Esophagus muscularis mucosa (tissue), 4 donors: ENCODE measurements around the gene ASMT. TPM values are rescaled to one million over a fixed set of nuclear protein-coding genes. Genes with fewer than 3 reads are reported as not detected.

Experiments used
- DNase-seq: peaks from one replicate; pipeline ENCODE4 v3.0.0-alpha.2; 2017; ENCODE audit errors: extremely low spot score
- H3K27ac ChIP-seq, 4 donors: fragments of 200-600 bp; sonication (generic); replicated peaks in 1 of 4; 1 replicate in 3 of 4; 2 replicates in 1 of 4; pipeline ENCODE4 v1.5.1; 2016 to 2019; ENCODE audit warnings: mild to moderate bottlenecking in 1 of 4
- H3K27me3 ChIP-seq, 4 donors: fragments of 200-600 bp; sonication (generic); one replicate each; pipeline versions ENCODE4 v1.5.1 to v1.6.0; 2016 to 2019
- H3K36me3 ChIP-seq, 4 donors: fragments of 200-600 bp; sonication (generic); one replicate each; pipeline ENCODE4 v1.5.1; 2016 to 2019
- H3K4me1 ChIP-seq, 4 donors: fragments of 200-600 bp; sonication (generic); one replicate each; pipeline ENCODE4 v1.5.1; 2016 to 2019
- H3K4me3 ChIP-seq, 4 donors: fragments of 200-600 bp; sonication (generic); 1 replicate in 2 of 4; 2 replicates in 2 of 4; pipeline ENCODE4 v1.5.1; 2016 to 2019; ENCODE audit warnings: mild to moderate bottlenecking in 4 of 4, moderate library complexity in 1 of 4
- H3K9me3 ChIP-seq, 4 donors: fragments of 200-600 bp; sonication (generic); 1 replicate in 3 of 4; 2 replicates in 1 of 4; pipeline ENCODE4 v1.5.1; 2016 to 2019
- CTCF ChIP-seq, 3 experiments: fragments of 200-600 bp in 2 of 3; fragments of 450-650 bp in 1 of 3; sonication (generic) in 2 of 3; IDR thresholded peaks; one replicate each; pipeline ENCODE4 v1.5.1; 2017 to 2019; ENCODE audit warnings: antibody characterized with exemption in 3 of 3, mild to moderate bottlenecking in 2 of 3, moderate library complexity in 1 of 3
- EP300 ChIP-seq: sonication (generic); formaldehyde crosslinking; IDR thresholded peaks from one replicate; pipeline ENCODE4 v1.6.1; 2017; ENCODE audit warnings: antibody characterized with exemption
- POLR2A ChIP-seq: fragments of 450-650 bp; IDR thresholded peaks from one replicate; pipeline ENCODE4 v1.6.1; 2017; ENCODE audit warnings: antibody characterized with exemption, moderate library complexity, mild to moderate bottlenecking, low read depth
- POLR2AphosphoS5 ChIP-seq, 2 donors: sonication (generic); formaldehyde crosslinking; IDR thresholded peaks; one replicate each; pipeline ENCODE4 v1.6.1; 2017; ENCODE audit warnings: antibody characterized with exemption in 2 of 2
- WGBS: methylation state at CpG from one replicate; pipeline ENCODE4 v1.1.5; 2018; 5-methylcytosine and 5-hydroxymethylcytosine counted together
- intact Hi-C: fragments of 100-400 bp; cut with DNase I; formaldehyde crosslinking; loops from one replicate; pipeline ENCODE4 v1.15.1; 2023
- total RNA-seq, 4 donors: library from RNA; depleted of rRNA; stranded (reverse); fragments of >200 nt; gene quantifications; one replicate each; pipeline versions ENCODE4 v1.1.0 to v1.2.1, GENCODE V29; 2016

ASMT gene
- total RNA-seq, 4 donors from 2014 or later, result 0.32 TPM; not detected in 3

- Histone ChIP-seq H3K4me3 (no peak overlapping the region), H3K36me3 (no peaks in the 10 kb centered on the region), H3K27me3 (peaks cover 0 to 4% (median 0%) of the 10 kb centered on the region in 4 donors), H3K27ac (no peak overlapping the region), H3K4me1 (no peaks in the 10 kb centered on the region), H3K9me3 (no peaks in the 10 kb centered on the region)
- peak; percentile 75 for DNase-seq
- intact Hi-C loops, result loop anchor here (5.0 kb wide), 1 partner anchor 121 kb away; no protein-coding TSS in a partner anchor
- no peak for TF ChIP-seq POLR2AphosphoS5 (IDR thresholded peaks at IDR 0.05)
- no peak for TF ChIP-seq POLR2A
- TF ChIP-seq EP300, result no peak
- no peak for TF ChIP-seq CTCF (IDR thresholded peaks at IDR 0.05)
- 67% methylated on average over 6 of the region's 6 CpGs for WGBS
Measured at GRCh38 chrX:1578511-1579173, 36.2 kb upstream of the ASMT start.

- intact Hi-C loops, result no loop called here
- H3K4me3 ChIP-seq, result no peak overlapping the region
- H3K27ac ChIP-seq, result no peak overlapping the region
- no peaks in the 10 kb centered on the region for H3K36me3 ChIP-seq
- TF ChIP-seq POLR2A, result no peak
- TF ChIP-seq EP300, result no peak
- no peak for TF ChIP-seq POLR2AphosphoS5 (IDR thresholded peaks at IDR 0.05)
- TF ChIP-seq CTCF (IDR thresholded peaks at IDR 0.05), result peak; percentile 63 to 87 (median 68)
- H3K4me1 ChIP-seq, result no peaks in the 10 kb centered on the region
- H3K27me3 ChIP-seq, result no peaks in the 10 kb centered on the region
- peak; percentile 70 for DNase-seq
- WGBS, result 32% methylated on average over 4 of the region's 4 CpGs
- no peaks in the 10 kb centered on the region for H3K9me3 ChIP-seq
Measured at GRCh38 chrX:1581132-1581531, 33.7 kb upstream of the ASMT start.

- DNase-seq, result peak; percentile 72
- no peak overlapping the region for H3K27ac ChIP-seq
- intact Hi-C loops, result no loop called here
- H3K4me1 ChIP-seq, result no peaks in the 10 kb centered on the region
- no peak for TF ChIP-seq CTCF (IDR thresholded peaks at IDR 0.05)
- no peaks in the 10 kb centered on the region for H3K36me3 ChIP-seq
- no peaks in the 10 kb centered on the region for H3K9me3 ChIP-seq
- H3K27me3 ChIP-seq, result no peaks in the 10 kb centered on the region
- WGBS, result 55% methylated on average over 26 of the region's 27 CpGs
- H3K4me3 ChIP-seq, result no peak overlapping the region
Measured at GRCh38 chrX:1582686-1583437, 32.0 kb upstream of the ASMT start.

GRCh38 chrX:1584237-1585011 lies 30.4 kb upstream of the ASMT start:
- Histone ChIP-seq H3K4me3 (no peak overlapping the region), H3K27me3 (no peaks in the 10 kb centered on the region), H3K36me3 (no peaks in the 10 kb centered on the region), H3K9me3 (no peaks in the 10 kb centered on the region), H3K4me1 (no peaks in the 10 kb centered on the region), H3K27ac (no peak overlapping the region)
- intact Hi-C loops, result no loop called here
- DNase-seq, result peak; percentile 55
- no peak for TF ChIP-seq EP300
- TF ChIP-seq CTCF (IDR thresholded peaks at IDR 0.05), result no peak
- no peak for TF ChIP-seq POLR2AphosphoS5 (IDR thresholded peaks at IDR 0.05)
- TF ChIP-seq POLR2A, result no peak
- WGBS, result 85% methylated on average over 8 of the region's 8 CpGs
